CD4-positive, alpha-beta T cell treated with Interleukin-12 subunit alpha and Interleukin-12 subunit beta, for 1 hour (primary cell): ENCODE measurements around the gene UNC5CL.

Experiments used
- DNase-seq: peaks from one replicate; pipeline ENCODE4 v3.0.0-alpha.2; 2020

UNC5CL gene

GRCh38 chr6:40999569-40999968, 39.5 kb downstream of the UNC5CL start:
- peak; percentile 14 for DNase-seq

GRCh38 chr6:40998661-40999060, 40.4 kb downstream of the UNC5CL start:
- no peak for DNase-seq

- no peak for DNase-seq
These were observed 41.6 kb downstream of the UNC5CL start for GRCh38 chr6:40997234-40997957.

- no peak for DNase-seq
These were observed 42.3 kb downstream of the UNC5CL start for GRCh38 chr6:40996591-40997233.

- DNase-seq: no peak
These were observed 46.3 kb downstream of the UNC5CL start for GRCh38 chr6:40992746-40993145.

GRCh38 chr6:40990301-40990700, 48.7 kb downstream of the UNC5CL start:
- DNase-seq: no peak

- DNase-seq: no peak
These were observed 49.5 kb downstream of the UNC5CL start for GRCh38 chr6:40989204-40990169.

GRCh38 chr6:40988634-40989033, 50.4 kb downstream of the UNC5CL start:
- no peak for DNase-seq

- no peak for DNase-seq
These were observed 51.9 kb downstream of the UNC5CL start for GRCh38 chr6:40986921-40987819.

GRCh38 chr6:40986364-40986763, 52.7 kb downstream of the UNC5CL start:
- no peak for DNase-seq

- DNase-seq: no peak
These were observed 55.3 kb downstream of the UNC5CL start for GRCh38 chr6:40983752-40984151.

GRCh38 chr6:40982917-40983316, 56.1 kb downstream of the UNC5CL start:
- DNase-seq: no peak

GRCh38 chr6:40978687-40979289, 60.2 kb downstream of the UNC5CL start:
- no peak for DNase-seq

GRCh38 chr6:40977695-40978094, 61.3 kb downstream of the UNC5CL start:
- DNase-seq: no peak

- no peak for DNase-seq
These were observed 61.9 kb downstream of the UNC5CL start for GRCh38 chr6:40977085-40977484.
